Stimulated activated naive CD8-positive, alpha-beta T cell treated with anti-CD3 and anti-CD28 coated beads, Interleukin-15, amount 100 ng/mL, for 72 hours (primary cell): ENCODE data around the gene RAP1GDS1.
A peak's percentile ranks its signal among the peaks of the same experiment; 100 is the strongest.
"Not testable (repeated sequence)": the region's sequence is repeated elsewhere in the genome, so short reads cannot be mapped to it uniquely, and the experiment has no call there.

Experiments used
- ATAC-seq: fragments of 150-1000 bp; cut with Tn5 transposase; 2 replicates; pipeline ENCODE4 v1.10.0; 2021; ENCODE audit warnings: mild to moderate bottlenecking, moderate library complexity
- DNase-seq, 2 donors: peaks; one replicate each; pipeline ENCODE4 v3.0.0; 2021 to 2022
- H3K27ac Mint-ChIP-seq, 2 donors: one replicate each; pipeline ENCODE4 v1.8.0; 2022; ENCODE audit warnings: mild to moderate bottlenecking in 2 of 2, mixed read lengths in 2 of 2, moderate library complexity in 2 of 2
- H3K27me3 Mint-ChIP-seq: one replicate; pipeline ENCODE4 v1.8.0; 2022; ENCODE audit warnings: mixed read lengths
- H3K4me1 Mint-ChIP-seq: one replicate; pipeline ENCODE4 v1.8.0; 2022; ENCODE audit warnings: mild to moderate bottlenecking, mixed read lengths
- H3K4me3 Mint-ChIP-seq, 2 donors: one replicate each; pipeline ENCODE4 v1.8.0; 2022; ENCODE audit warnings: mild to moderate bottlenecking in 2 of 2, mixed read lengths in 2 of 2, moderate library complexity in 1 of 2
- H3K9me3 Mint-ChIP-seq, 2 donors: one replicate each; pipeline ENCODE4 v1.8.0; 2022; ENCODE audit warnings: mixed read lengths in 2 of 2

Gene RAP1GDS1

GRCh38 chr4:98314791-98315565 is 53.8 kb downstream of the RAP1GDS1 start:
- H3K4me3 Mint-ChIP-seq: no peak overlapping the region
- no peaks in the 10 kb centered on the region for H3K27me3 Mint-ChIP-seq
- DNase-seq (no peak), ATAC-seq (no peak)
- peaks cover 7% of the 10 kb centered on the region for H3K4me1 Mint-ChIP-seq
- peaks cover 8% of the 10 kb centered on the region in 2 donors for H3K9me3 Mint-ChIP-seq
- H3K27ac Mint-ChIP-seq: no peak overlapping the region

GRCh38 chr4:98318521-98318920 is 57.3 kb downstream of the RAP1GDS1 start:
- ATAC-seq (no peak), DNase-seq (no peak)
- Mint-ChIP-seq H3K9me3 (peaks cover 8% of the 10 kb centered on the region in 2 donors), H3K27ac (no peak overlapping the region), H3K4me3 (no peak overlapping the region), H3K27me3 (no peaks in the 10 kb centered on the region), H3K4me1 (peaks cover 7% of the 10 kb centered on the region)

- Mint-ChIP-seq H3K27ac (no peak overlapping the region), H3K4me3 (no peak overlapping the region), H3K27me3 (no peaks in the 10 kb centered on the region), H3K9me3 (peaks cover 8% of the 10 kb centered on the region in 2 donors), H3K4me1 (peaks cover 7% of the 10 kb centered on the region)
- no peak for DNase-seq
- ATAC-seq: no peak
These were observed 57.8 kb downstream of the RAP1GDS1 start for GRCh38 chr4:98319021-98319420.

DNA sequence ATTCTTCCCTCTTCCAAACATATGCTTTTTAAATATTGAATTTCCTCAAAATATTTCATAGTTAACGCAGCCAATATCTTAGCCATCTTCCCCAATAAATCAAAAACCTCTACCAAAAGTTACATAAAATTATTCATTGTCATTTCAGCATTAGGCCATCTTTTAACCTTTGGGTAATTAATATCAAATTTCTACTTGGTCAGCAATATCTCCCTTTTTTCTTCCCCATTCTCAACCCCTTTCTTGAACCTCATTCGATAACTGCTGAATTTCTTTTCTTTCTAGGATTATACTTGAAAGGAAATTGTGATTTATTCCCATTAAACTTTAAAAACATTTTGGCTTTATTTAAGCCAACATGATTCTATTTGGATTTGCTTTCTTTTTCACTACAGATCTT is 65.0 kb downstream of the RAP1GDS1 start:
- ATAC-seq (no peak), DNase-seq (no peak)
- no peaks in the 10 kb centered on the region for H3K4me1 Mint-ChIP-seq
- H3K27ac Mint-ChIP-seq: no peak overlapping the region
- peaks cover 13 to 14% of the 10 kb centered on the region in 2 donors for H3K9me3 Mint-ChIP-seq
- H3K4me3 Mint-ChIP-seq: no peak overlapping the region
- H3K27me3 Mint-ChIP-seq: no peaks in the 10 kb centered on the region

DNA sequence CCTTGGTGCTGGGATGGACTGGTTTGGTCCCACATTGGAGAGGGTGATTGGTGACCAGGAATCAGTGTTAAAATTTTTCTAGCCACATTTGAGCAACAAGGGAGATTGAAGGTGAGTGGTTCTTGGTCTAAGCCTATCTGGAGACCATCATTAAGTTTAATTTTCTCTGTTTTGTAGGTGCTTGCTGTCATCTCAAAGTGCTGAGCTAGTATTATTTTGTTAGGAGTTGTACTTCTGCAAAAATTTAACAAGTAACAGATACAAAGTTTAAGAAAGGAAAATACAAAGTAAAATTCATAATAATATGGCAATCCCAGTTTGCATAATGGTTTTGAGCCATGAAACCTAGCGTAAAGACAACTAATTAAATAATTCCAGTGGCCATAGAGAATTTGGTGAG is 66.5 kb downstream of the RAP1GDS1 start:
- H3K4me3 Mint-ChIP-seq: no peak overlapping the region
- no peaks in the 10 kb centered on the region for H3K4me1 Mint-ChIP-seq
- no peak overlapping the region for H3K27ac Mint-ChIP-seq
- DNase-seq: no peak
- H3K9me3 Mint-ChIP-seq: peaks cover 22 to 27% of the 10 kb centered on the region in 2 donors
- no peaks in the 10 kb centered on the region for H3K27me3 Mint-ChIP-seq
- no peak for ATAC-seq

GRCh38 chr4:98329879-98330640 is 68.9 kb downstream of the RAP1GDS1 start:
- H3K4me3 Mint-ChIP-seq, ATAC-seq, H3K27me3 Mint-ChIP-seq, DNase-seq, H3K27ac Mint-ChIP-seq, H3K4me1 Mint-ChIP-seq: not testable (repeated sequence)
- peaks cover 26 to 34% of the 10 kb centered on the region in 2 donors for H3K9me3 Mint-ChIP-seq

GRCh38 chr4:98332017-98332416 is 70.8 kb downstream of the RAP1GDS1 start:
- DNase-seq (no peak), ATAC-seq (no peak)
- Mint-ChIP-seq H3K4me3 (no peak overlapping the region), H3K4me1 (peaks cover 8% of the 10 kb centered on the region), H3K9me3 (peaks cover 26 to 36% of the 10 kb centered on the region in 2 donors), H3K27me3 (no peaks in the 10 kb centered on the region), H3K27ac (no peak overlapping the region)

DNA sequence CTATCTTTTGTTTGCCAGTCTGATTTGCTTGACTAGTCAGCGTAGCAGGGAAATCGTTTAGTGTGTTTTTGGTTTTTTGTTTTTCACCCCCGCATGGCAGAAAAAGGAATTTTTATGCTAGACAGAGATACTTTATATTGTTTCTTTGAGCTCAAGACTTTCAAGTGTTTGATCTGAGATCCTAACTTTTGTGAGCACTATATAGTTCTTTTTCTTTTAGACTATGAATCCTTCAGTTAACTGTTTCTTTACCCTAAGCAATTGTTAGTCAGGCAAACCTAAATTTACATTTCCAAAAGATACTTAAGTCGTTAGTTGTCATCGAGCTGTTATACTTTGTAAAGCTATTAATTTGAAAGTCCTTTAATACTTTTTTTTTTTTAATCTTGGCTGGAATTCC is 73.3 kb downstream of the RAP1GDS1 start:
- ATAC-seq (no peak), DNase-seq (no peak)
- Mint-ChIP-seq H3K27ac (no peak overlapping the region), H3K4me1 (peaks cover 10% of the 10 kb centered on the region), H3K27me3 (no peaks in the 10 kb centered on the region), H3K9me3 (peaks cover 32 to 52% of the 10 kb centered on the region in 2 donors), H3K4me3 (no peak overlapping the region)

GRCh38 chr4:98338761-98339438 is 77.7 kb downstream of the RAP1GDS1 start:
- Mint-ChIP-seq H3K27me3 (no peaks in the 10 kb centered on the region), H3K4me3 (no peak overlapping the region), H3K4me1 (peaks cover 10% of the 10 kb centered on the region), H3K9me3 (peaks cover 18 to 19% of the 10 kb centered on the region in 2 donors), H3K27ac (no peak overlapping the region)
- no peak for ATAC-seq
- no peak for DNase-seq

GRCh38 chr4:98341309-98341708 is 80.1 kb downstream of the RAP1GDS1 start:
- Mint-ChIP-seq H3K4me1 (peaks cover 9% of the 10 kb centered on the region), H3K4me3 (no peak overlapping the region), H3K9me3 (peaks cover 17 to 18% of the 10 kb centered on the region in 2 donors), H3K27me3 (no peaks in the 10 kb centered on the region), H3K27ac (no peak overlapping the region)
- DNase-seq (no peak), ATAC-seq (no peak)

DNA sequence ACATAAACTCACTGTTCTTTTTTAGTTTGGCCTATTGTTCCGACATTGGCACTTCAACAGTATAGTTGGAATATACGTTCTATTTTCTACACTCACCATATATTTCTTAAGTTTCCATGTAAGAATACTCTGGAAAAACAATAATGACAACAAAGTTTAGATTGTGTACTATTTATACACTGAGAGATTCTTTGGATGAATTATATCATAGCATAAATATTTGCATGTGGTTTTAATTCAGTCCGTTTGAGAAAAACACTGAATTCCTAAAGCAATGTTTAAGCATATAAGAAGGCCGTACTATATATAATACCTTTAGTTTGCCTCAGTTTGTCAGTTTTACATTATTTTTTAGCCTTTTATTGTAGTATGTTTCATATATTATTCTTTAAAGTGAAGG is 82.4 kb downstream of the RAP1GDS1 start:
- Mint-ChIP-seq H3K9me3 (peaks cover 4 to 6% of the 10 kb centered on the region in 2 donors), H3K27me3 (no peaks in the 10 kb centered on the region), H3K4me3 (no peak overlapping the region), H3K27ac (no peak overlapping the region), H3K4me1 (no peaks in the 10 kb centered on the region)
- no peak for DNase-seq
- no peak for ATAC-seq

DNA sequence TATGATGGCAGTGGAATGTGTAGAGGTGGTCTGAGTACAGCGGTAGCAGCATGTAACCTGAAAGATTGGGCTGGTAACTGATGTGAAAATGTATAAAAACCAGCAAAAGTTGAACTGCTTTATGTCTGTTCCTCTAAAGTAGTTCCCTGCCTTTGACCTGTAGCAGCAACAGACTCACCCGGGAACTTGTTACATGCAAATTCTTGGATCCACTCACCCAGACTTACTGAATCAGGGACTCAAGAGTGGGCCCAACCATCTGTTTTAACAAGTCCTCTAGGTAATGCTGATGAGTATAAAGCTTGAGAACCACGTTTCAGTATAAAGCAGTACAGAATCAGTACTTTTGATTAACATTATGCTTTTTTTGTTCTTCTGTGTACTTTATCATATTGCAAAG is 84.7 kb downstream of the RAP1GDS1 start:
- H3K9me3 Mint-ChIP-seq: no peaks in the 10 kb centered on the region
- ATAC-seq (no peak), DNase-seq (no peak)
- H3K27me3 Mint-ChIP-seq: no peaks in the 10 kb centered on the region
- no peak overlapping the region for H3K4me3 Mint-ChIP-seq
- H3K27ac Mint-ChIP-seq: peak overlapping the region in 1 of 2 donors; percentile 65
- no peaks in the 10 kb centered on the region for H3K4me1 Mint-ChIP-seq

- Mint-ChIP-seq H3K27ac (no peak overlapping the region), H3K27me3 (no peaks in the 10 kb centered on the region), H3K4me3 (no peak overlapping the region), H3K4me1 (no peaks in the 10 kb centered on the region), H3K9me3 (no peaks in the 10 kb centered on the region)
- no peak for DNase-seq
- ATAC-seq: no peak
These were observed 91.2 kb downstream of the RAP1GDS1 start for GRCh38 chr4:98352396-98352795.

GRCh38 chr4:98352940-98353339 is 91.8 kb downstream of the RAP1GDS1 start:
- no peak overlapping the region for H3K4me3 Mint-ChIP-seq
- H3K27me3 Mint-ChIP-seq: no peaks in the 10 kb centered on the region
- DNase-seq (no peak), ATAC-seq (no peak)
- H3K4me1 Mint-ChIP-seq: no peaks in the 10 kb centered on the region
- no peak overlapping the region for H3K27ac Mint-ChIP-seq
- H3K9me3 Mint-ChIP-seq: no peaks in the 10 kb centered on the region

GRCh38 chr4:98358630-98359248 is 97.6 kb downstream of the RAP1GDS1 start:
- Mint-ChIP-seq H3K27me3 (no peaks in the 10 kb centered on the region), H3K4me1 (peaks cover 11% of the 10 kb centered on the region), H3K9me3 (peaks cover 5 to 10% of the 10 kb centered on the region in 2 donors), H3K27ac (no peak overlapping the region), H3K4me3 (no peak overlapping the region)
- ATAC-seq (no peak), DNase-seq (no peak)
